GM18499 (cell line): ENCODE data around the gene CCND1.

Source experiments
- ATAC-seq: cut with Tn5 transposase; IDR thresholded peaks from one replicate; pipeline ENCODE4 v1.9.1; 2021; ENCODE audit warnings: moderate number of reproducible peaks; ENCODE audit not compliant: insufficient read depth, unreplicated experiment

The CCND1 gene

DNA sequence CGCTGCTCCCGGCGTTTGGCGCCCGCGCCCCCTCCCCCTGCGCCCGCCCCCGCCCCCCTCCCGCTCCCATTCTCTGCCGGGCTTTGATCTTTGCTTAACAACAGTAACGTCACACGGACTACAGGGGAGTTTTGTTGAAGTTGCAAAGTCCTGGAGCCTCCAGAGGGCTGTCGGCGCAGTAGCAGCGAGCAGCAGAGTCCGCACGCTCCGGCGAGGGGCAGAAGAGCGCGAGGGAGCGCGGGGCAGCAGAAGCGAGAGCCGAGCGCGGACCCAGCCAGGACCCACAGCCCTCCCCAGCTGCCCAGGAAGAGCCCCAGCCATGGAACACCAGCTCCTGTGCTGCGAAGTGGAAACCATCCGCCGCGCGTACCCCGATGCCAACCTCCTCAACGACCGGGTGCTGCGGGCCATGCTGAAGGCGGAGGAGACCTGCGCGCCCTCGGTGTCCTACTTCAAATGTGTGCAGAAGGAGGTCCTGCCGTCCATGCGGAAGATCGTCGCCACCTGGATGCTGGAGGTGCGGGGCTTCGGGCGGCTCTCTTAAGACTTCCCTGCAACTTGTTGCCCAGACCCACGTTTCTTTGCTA, at the start of gene CCND1:
CCND1 (plus strand) TSS at position 162 of the 587 bp plus-strand sequence; CDS start at position 320, 158 bp downstream.
- ATAC-seq, result no peak

DNA sequence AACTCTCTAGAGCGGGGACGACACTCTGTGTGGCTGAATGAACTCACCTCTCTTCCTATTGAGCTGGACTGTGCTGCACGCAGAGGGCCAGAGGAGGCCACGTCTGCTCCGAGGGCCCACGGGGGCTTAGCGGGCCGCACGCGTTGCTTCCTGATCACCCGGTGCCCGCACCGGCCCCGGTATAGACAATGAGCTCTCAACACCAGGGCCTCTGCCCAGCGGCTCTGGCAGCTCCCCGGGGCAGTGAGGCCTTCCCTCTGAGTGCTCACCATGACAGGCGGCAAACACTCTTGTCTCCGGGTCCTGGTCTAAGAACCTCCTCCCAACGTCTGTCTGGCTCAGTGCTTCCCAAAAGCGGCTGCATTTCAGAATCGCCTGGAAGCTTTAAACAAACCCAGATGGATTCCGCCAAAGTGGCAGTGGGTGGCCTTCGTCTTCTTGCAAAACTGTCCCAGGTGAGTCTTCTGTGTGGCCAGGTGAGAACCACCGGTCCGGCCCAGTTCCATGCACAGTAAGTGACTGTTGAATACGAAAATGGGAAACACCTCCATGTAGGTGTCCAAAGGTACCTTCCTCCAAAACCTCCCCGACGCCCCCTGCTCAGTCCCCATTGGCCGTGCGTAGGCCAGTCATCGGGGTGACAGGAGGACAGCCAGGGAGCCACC, 47.8 kb upstream of the CCND1 start:
- no peak for ATAC-seq

DNA sequence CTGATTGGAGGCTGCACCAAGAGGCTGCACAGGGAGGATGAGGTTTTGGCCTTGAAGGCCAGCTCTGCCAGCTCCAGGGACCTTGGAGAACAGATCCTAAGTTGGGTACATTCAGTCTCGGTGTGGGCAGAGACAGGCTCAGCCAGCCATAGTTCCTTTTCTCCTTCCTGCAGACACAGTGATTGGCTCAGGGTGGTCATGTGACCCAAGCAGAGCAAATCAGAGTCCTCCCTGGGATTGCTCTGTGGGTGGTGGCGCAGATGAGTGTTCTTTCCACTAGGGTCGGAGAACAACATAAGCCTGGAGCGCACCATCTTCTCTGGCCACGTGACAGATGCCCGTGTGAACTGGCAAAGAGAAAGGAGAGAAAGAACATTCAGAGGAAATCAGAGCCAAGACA, 47.1 kb upstream of the CCND1 start:
- no peak for ATAC-seq

DNA sequence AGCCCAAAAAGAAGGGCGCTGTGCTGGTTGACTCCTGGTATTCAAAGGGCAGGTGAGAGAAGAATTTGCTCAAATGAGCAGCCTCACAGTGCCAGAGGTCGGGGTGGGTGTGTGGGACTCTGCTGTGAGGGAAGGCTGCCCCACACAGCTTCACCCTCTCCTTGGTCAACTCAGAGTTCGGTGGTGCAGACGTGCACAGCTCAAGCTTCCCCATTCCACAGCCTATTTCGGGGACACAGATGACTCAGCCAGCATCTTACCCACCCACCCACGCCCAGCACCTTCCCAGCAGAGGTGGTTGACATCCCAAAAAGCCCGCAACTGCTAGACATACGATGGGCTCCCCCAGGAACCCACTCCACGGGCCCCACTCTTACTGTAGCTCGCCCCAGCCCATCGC, 46.5 kb upstream of the CCND1 start:
- ATAC-seq, result no peak

DNA sequence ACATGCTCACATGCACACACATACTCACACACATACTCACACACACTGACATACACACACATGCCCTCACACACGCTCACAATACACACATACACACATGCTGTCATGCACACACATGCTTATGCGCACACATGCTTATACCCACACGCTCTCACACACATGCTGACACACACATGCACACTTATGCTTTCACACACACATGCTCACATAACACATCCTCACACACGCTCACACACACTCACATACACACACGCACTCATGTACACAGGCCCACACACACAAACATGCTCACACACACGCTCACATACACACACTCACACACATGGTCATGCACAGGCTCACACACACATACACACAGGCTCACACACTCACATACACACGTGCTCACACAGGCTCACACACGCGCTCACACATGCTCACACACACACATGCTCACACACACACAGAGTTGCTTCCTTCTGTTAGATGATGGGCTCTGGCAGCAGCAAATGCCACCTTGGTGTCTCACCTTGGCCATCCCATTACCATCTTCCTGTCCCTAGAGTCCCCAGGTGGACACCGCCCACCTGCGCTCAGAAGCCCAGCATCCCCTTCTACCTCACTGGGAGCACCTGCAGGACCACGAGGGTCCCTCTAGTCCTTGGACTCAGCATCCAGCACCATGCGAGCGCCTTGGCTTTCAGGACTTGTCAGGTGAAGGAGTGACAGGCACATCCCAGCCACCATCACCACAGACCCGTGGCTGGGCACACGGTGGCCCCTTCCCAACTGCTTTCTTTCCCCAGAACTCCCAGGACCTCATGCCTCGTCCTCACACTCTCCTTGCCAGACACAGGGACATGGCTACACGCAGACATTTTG, 44.9 kb upstream of the CCND1 start:
- ATAC-seq, result no peak

DNA sequence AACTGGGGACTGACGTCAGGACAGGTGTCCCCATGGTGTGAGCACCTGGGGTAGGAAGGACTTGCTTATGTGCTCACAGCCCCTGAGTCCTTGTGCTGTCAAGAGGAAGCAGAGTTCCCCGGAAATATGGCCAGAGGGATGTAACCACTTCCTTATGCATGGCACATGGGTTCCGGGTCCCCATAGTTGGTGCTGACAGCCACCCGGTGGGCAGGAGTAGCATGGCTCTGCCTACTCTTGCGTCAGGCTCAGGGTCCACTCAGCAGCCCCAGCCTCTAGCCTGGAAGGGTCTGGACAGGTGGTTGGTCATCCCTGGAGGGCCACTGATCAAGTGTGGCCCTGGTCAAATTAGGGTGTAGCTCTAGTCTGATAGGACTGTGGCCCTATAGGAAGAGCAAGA, 42.8 kb upstream of the CCND1 start:
- ATAC-seq, result no peak

DNA sequence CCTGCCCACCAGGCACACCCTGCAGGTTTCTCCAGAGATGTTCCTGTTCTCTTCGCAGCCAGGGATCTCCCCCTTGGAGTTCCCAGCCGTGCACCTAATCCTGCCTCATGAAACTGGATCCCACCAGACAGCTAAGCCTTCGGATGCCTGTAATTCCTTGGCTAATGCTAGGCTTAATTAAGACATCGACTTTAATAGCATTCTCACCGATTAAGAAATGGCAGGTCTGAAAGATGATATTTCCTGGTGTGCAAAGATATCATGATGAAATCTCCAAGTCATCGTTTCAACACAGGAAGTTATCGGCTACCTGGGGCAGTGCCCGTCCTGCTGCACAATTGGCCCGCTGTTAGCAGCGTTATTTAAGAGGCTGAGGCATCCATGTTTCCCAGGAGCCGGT, 41.5 kb upstream of the CCND1 start:
- ATAC-seq, result no peak

DNA sequence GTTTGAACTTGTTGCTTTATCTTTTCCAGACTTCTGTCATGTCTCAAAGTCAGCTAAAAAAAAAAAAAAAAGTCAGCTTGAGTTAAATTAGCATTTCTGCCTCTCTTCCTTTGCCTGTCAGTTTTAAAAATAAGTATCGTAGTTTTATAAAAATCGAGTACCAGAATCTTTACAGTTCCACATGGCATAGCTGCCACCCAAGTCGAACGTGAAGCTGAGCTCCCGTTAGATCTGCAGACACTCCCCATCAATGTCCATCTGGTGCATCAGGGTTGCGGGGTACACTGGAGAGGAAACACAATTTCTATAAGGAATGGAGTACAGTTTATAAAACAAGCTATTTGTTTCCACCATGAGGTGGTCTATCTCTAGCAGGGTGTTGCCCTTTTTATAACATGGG, 41.0 kb upstream of the CCND1 start:
- no peak for ATAC-seq

DNA sequence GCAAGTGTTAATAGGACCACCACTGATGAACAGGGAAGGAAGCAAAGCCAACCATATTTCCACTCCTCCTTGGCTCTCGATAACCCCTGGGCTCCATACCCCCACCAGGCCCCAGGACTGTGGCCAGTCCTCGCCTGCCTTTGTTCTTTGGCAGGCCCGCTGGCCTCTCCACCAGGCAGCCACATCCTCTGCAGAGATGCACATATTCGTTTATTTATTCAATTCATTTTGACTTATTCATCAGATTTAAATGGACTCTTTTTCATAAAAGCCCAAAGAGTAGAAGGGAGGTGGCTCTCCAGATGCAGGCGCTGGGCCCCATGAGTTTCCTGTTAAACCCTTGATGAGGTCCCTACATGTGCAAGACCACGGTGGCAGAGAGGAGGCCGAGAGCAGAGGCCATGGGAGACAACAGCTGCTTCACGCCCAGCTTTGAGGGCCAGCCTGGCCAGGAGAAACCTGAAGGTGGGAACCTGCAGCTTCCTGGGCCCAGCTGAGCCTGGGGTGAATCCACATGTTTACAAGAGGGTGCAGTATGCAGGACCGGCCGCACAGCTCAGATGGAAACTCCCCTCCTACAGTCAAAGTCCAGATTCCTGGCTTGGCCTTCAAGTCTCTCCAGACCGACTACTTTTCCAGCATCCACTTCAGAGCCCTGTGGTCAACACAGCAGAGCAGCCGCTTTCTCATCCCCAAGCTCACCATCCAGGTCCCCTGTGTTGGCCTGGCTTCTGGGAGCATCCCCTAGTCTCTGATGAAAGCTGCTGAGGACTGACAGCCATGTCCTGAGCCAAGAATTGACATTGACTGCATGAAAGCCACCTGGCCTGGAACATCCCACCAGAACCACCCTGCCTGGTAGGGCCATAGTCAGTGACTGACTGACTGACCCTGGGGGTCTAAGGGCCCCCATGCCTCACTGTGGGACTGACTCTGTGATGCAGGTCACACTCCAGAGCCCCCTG, 39.7 kb upstream of the CCND1 start:
- ATAC-seq, result no peak

DNA sequence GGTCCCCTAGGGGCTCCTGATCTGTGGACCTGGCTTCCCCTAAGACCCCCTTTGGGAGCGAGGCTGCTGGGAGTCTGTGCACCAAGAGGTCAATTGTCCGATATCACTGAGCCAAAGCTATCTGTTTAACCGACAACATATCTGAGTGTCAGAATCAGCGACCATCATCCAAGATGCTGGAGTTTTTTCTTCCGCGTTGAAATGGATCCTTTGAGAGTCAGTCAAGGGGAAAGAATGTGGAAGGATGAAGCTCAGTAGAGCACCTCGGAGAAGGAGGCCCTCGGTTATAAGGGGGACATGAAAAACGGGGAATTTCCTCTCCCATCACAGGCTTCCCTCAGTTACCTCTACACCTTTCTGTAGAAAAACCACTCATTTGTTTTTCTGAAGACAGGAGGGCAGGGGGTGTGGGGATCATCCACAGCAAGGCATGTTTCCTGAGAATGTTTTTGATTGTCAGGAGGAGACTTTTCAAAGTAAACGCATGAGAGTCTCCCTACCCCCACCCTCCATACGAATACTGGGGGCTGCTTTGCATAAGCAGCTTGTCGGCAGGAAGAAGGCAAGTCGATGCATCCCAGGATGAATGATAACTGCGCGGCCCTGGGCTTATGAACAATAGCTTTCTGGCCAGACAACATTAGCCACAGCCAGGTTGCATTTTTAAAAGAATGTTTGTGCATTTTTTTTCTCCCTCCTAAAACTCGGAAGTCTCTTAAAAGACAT, 37.7 kb upstream of the CCND1 start:
- ATAC-seq, result no peak

DNA sequence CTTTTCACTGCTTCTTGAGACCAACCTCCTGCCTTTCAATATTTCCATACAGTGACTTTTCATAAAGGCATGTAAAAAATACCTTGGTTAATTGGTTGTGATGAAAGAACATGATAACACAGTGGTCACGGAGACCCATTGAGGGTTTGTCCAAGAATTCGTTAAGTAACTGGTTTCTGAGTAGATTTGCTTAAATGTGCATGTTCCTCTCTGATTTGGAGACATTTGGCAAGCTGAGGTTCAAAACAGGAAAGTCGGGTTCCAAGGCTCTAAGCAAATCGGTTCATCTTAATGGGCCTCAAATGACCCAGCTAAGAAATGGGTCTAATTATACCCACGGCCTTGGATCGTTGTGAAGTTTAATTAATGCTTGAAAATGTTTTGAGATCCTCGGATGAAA, 36.9 kb upstream of the CCND1 start:
- no peak for ATAC-seq

DNA sequence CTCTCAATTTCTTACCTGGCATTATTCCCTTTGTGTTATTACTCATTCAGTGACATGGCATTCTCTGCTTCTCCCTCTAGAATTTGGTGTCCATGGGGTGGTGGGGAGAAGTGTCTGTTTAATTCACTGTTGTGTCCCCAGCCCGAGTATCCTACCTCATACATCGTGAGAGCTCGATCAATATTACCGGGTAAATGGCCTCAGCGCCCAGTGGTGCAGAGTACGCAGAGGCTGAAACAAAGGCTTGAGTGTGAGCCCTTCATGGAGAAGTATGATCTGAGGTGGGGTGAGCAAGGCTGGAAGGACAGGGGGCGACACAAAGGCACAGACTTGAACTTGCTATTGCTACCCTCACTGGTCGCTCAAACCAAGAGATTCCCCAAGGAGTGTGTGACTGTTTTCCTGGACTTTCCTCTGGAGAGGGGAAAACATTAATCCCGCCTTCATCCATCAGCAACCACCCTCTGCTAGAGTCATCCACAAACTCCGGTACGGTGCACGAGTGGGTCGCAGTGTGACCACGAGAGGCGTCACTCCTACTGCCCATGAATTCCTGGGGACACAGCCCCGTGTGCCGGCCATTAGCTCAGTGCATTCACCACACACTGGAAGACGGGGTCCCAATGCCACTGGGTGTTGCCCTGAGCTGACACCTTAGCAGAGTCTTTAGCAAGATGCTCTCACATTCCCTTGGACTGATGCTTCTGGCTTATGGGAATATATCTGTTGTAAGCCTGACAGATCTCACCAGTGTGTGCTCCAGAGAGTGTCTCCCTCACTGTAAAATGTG, 35.0 kb upstream of the CCND1 start:
- no peak for ATAC-seq

DNA sequence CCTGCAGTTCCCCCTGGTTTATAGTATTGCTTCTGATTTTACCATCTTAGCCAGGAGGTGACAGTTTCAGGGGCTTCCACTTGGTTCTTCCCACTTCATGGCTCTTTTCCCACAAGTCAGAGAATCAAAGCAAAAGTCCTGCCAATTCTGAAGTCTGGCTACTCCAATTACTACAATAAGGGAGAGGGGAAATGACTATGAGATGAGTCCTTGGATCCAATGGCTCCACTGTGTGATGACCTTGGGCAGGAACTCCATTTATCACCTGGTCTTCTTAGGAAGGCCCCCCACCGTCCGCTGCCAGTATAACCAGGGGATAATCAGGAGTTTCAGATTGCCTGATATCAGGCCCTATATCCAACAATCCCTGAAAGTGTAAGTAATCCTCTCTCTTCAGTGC, 31.6 kb upstream of the CCND1 start:
- ATAC-seq, result no peak

DNA sequence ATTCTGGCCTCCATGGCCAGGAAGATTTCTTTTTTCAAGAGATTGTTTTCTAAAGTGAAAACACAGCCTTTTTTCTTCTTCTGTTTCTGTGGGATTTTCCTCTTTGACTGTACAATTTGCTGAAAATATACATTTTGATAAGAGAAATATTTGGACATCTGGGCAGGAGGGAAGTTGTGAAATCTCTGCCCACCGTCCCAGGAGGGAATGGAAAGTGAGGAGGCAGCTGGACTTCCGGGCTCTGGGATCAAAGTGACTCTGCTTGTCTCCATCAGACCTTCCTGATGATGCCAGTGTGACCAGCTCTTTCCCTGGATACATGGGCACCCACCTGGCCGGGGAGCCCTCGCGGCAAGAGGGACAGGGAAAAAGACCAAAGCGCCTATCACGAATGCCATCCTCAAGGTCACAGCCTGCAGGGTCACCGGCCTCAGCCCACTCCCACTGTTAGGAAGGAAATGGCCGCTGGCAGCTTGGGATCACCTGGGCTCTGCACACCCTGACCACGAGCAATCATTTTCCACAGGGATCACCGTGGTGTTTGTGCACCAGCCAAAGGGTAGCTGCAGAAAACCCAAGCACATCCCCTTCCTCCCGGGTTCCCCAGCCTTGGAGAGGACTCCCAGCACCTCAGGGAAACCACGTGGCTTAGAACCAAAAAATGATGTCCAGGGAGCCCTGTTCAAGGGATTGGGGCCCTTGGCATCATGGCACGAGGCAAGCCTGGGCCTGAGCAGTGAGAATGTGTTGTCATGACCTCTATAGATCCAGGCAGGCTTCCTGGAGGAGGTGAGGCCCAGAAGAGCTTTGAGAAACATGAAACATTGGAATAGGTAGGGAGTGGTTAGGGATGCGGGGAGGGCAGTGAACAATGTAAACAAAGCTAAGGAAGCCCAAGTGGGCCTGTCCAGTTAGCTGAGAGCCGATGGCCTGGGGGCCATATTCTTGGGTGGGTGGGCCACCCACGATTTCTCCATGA, 29.1 kb upstream of the CCND1 start:
- no peak for ATAC-seq

DNA sequence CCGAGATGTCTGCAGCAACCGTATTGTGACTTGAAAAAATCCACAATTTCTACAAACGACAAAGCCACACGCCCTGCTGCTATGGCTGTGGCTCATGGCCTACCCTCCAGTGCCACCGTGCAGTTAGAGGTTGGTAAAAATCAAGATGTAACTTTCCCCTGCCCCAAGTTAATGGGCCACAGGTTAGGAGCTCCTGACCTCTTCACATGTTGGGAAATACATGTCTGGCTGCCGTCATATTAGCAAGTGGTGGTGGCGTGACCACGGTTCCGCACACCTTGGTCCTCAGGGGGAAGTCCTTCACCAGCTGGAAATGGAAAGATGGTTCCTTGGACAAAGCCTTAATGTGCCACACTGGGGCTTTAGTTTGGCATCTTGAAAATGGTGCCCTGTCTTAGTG, 27.4 kb upstream of the CCND1 start:
- no peak for ATAC-seq

DNA sequence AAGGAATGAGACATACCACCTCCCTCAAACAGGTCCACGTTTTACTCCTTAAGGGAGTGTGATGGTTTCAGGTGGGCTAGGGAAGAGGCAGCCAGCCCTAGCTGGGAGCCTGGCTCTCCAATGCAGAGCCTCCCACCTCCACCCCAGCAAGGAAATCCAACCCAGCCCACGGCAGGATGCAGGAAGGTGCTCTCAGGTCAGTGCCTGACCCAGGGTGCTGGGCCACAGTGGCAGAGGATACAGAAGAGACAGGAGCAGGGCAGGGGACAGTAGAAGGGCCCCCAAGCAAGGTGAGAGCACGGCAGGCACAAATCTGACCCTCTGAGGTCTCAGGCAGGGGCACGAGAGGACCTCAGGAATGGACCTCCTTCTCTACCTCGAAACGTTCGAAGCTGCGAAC, 26.9 kb upstream of the CCND1 start:
- no peak for ATAC-seq

DNA sequence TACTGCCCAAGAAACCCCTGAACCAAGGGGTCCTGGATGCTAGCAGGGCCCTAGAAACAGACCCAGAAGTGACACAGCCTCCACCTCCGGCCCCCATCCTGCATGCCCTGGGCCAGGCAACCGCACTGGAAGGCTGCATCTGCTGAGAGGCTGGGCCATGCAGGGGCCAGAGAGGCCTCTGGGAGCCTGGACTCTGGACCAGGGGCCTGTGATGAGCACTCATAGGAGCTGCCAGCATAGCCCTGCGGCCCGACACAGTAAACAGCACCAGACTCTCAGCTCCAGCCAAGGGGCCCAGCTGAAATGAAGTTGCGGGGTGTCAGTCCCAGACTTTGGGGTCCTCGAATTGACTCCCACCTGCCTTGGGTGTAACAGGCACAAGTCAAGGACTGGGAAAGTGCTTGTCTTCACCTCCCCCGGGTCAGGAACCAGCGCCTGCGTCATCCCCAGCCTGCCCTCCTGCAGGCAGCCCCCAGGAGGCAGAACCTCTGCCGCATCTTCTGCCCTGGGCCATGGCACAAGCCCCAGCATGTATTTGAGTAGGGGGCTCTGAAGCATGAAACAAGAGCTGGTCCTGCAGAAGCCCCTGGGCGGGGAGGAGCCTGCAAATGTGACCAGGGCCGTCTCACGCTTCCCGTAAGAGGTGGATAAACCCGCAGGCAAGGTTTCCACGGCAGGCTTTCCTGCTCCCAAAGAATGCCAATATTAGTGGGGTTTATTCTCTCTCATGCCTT, 25.2 kb upstream of the CCND1 start:
- ATAC-seq, result no peak
